Spleen (tissue), 11 donors: ENCODE measurements around the gene ST8SIA6. TPM values are rescaled to one million over a fixed set of nuclear protein-coding genes. Genes with fewer than 3 reads are reported as not detected.

Experiments used
- DNase-seq: peaks from one replicate; pipeline ENCODE4 v3.0.0-alpha.2; 2020
- H3K27ac ChIP-seq, 8 donors: fragments of 200-600 bp; sonication (generic) in 7 of 8; 1 replicate in 4 of 8; 2 replicates in 4 of 8; pipeline versions ENCODE4 v1.5.0 to v1.8.0; 2016 to 2021; ENCODE audit warnings: inconsistent platforms in 4 of 8, mild to moderate bottlenecking in 4 of 8, moderate library complexity in 1 of 8
- H3K27me3 ChIP-seq, 7 donors: fragments of 200-600 bp; sonication (generic) in 6 of 7; replicated peaks in 1 of 7; 1 replicate in 4 of 7; 2 replicates in 3 of 7; pipeline versions ENCODE4 v1.5.0 to v1.8.0; 2016 to 2021; ENCODE audit warnings: inconsistent platforms in 3 of 7, mild to moderate bottlenecking in 1 of 7
- H3K36me3 ChIP-seq, 6 donors: fragments of 200-600 bp; sonication (generic) in 5 of 6; 1 replicate in 4 of 6; 2 replicates in 2 of 6; pipeline versions ENCODE4 v1.5.0 to v1.8.0; 2016 to 2021; ENCODE audit warnings: inconsistent platforms in 2 of 6
- H3K4me1 ChIP-seq, 6 donors: fragments of 200-600 bp; sonication (generic) in 5 of 6; 1 replicate in 3 of 6; 2 replicates in 3 of 6; pipeline versions ENCODE4 v1.5.0 to v1.8.0; 2016 to 2021; ENCODE audit warnings: inconsistent platforms in 3 of 6
- H3K4me3 ChIP-seq, 8 donors: fragments of 200-600 bp; sonication (generic) in 7 of 8; 1 replicate in 4 of 8; 2 replicates in 4 of 8; pipeline versions ENCODE4 v1.5.0 to v1.8.0; 2016 to 2021; ENCODE audit warnings: inconsistent platforms in 4 of 8, mild to moderate bottlenecking in 4 of 8, moderate library complexity in 2 of 8
- H3K9me3 ChIP-seq, 8 donors: fragments of 200-600 bp; sonication (generic) in 7 of 8; 1 replicate in 4 of 8; 2 replicates in 4 of 8; pipeline versions ENCODE4 v1.5.0 to v1.8.0; 2016 to 2021; ENCODE audit warnings: inconsistent platforms in 4 of 8
- POLR2A ChIP-seq, 3 donors: fragments of 450-650 bp; IDR thresholded peaks; one replicate each; pipeline ENCODE4 v1.5.1; 2017; ENCODE audit warnings: antibody characterized with exemption in 3 of 3, mild to moderate bottlenecking in 1 of 3
- POLR2AphosphoS5 ChIP-seq, 3 donors: sonication (generic); formaldehyde crosslinking; IDR thresholded peaks; one replicate each; pipeline ENCODE4 v1.5.1; 2017; ENCODE audit warnings: antibody characterized with exemption in 3 of 3
- WGBS, 5 donors: extraction: QIAGEN DNeasy Blood & Tissue Kit in 3 of 5; methylation state at CpG; one replicate each; pipeline versions ENCODE4 v1.1.5 to v1.1.7; 2013 to 2018; 5-methylcytosine and 5-hydroxymethylcytosine counted together
- intact Hi-C: fragments of 100-400 bp; cut with DNase I; formaldehyde crosslinking; loops from one replicate; pipeline ENCODE4 v1.15.0; 2023; ENCODE audit warnings: low total_unique reads
- polyA plus RNA-seq, 3 donors: library from polyadenylated mRNA; stranded (reverse); fragments of 200-250 nt; gene quantifications; one replicate each; pipeline ENCODE4 v1.2.1, GENCODE V29; 2013
- total RNA-seq, 7 donors: library from RNA; depleted of rRNA in 3 of 7; stranded (reverse); fragments of >200 nt in 3 of 7; fragmentation: NEBNext Ultra II Directional in 4 of 7; extraction: Animal tissue kit (Norgen Biotek cat#: 25700) in 4 of 7; gene quantifications; one replicate each; pipeline versions ENCODE4 v1.1.0 to v1.2.1, GENCODE V29; 2016 to 2021
- TF ChIP-seq, protein P1 (sequence below), 11 experiments: fragments of 200-600 bp in 7 of 11; fragments of 450-650 bp in 4 of 11; sonication (generic) in 4 of 11; IDR thresholded peaks in 8 of 11; conservative IDR thresholded peaks in 3 of 11; 1 replicate in 7 of 11; 2 replicates in 4 of 11; pipeline versions ENCODE4 v1.4.0 to v1.8.0; 2016 to 2021; ENCODE audit warnings: antibody characterized with exemption in 11 of 11, inconsistent platforms in 4 of 11, mild to moderate bottlenecking in 1 of 11
- donor health status: healthy with polysubstance abuse.
- donor health status: DM: no; HTN: no; CAD: no; lungs with moderate emphysema.
- donor health status: DM: no; HTN: no; CAD: no.
- donor health status: Bipolar disorder and iron deficiency.
- donor health status: healthy.
- donor health status: DM: no; HTN: no; CAD: no.
- donor health status: DM: yes; HTN: yes; CAD: no.

The ST8SIA6 gene
- total and polyA plus RNA-seq, 10 donors = 0.02 to 1.2 (median 1.0) TPM; not detected in 3

GRCh38 chr10:17289763-17290162, 164.6 kb downstream of the ST8SIA6 start:
- no peaks in the 10 kb centered on the region for H3K9me3 ChIP-seq
- TF ChIP-seq POLR2A (IDR thresholded peaks at IDR 0.05) (no peak), POLR2AphosphoS5 (IDR thresholded peaks at IDR 0.05) (no peak)
- TF ChIP-seq, protein P1, sequence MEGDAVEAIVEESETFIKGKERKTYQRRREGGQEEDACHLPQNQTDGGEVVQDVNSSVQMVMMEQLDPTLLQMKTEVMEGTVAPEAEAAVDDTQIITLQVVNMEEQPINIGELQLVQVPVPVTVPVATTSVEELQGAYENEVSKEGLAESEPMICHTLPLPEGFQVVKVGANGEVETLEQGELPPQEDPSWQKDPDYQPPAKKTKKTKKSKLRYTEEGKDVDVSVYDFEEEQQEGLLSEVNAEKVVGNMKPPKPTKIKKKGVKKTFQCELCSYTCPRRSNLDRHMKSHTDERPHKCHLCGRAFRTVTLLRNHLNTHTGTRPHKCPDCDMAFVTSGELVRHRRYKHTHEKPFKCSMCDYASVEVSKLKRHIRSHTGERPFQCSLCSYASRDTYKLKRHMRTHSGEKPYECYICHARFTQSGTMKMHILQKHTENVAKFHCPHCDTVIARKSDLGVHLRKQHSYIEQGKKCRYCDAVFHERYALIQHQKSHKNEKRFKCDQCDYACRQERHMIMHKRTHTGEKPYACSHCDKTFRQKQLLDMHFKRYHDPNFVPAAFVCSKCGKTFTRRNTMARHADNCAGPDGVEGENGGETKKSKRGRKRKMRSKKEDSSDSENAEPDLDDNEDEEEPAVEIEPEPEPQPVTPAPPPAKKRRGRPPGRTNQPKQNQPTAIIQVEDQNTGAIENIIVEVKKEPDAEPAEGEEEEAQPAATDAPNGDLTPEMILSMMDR (IDR thresholded peaks at IDR 0.05 in 8 of 11, conservative IDR thresholded peaks at IDR 0.05 in 3 of 11) = no peak
- no peak overlapping the region for H3K27ac ChIP-seq
- H3K36me3 ChIP-seq = no peaks in the 10 kb centered on the region
- intact Hi-C loops = no loop called here
- H3K27me3 ChIP-seq = peaks cover 0 to 17% (median 0%) of the 10 kb centered on the region in 7 donors
- 92 to 96% (median 93%) methylated on average over 12 of the region's 12 CpGs for WGBS, 5 donors
- no peak for DNase-seq
- H3K4me1 ChIP-seq = no peaks in the 10 kb centered on the region
- H3K4me3 ChIP-seq = no peak overlapping the region

DNA sequence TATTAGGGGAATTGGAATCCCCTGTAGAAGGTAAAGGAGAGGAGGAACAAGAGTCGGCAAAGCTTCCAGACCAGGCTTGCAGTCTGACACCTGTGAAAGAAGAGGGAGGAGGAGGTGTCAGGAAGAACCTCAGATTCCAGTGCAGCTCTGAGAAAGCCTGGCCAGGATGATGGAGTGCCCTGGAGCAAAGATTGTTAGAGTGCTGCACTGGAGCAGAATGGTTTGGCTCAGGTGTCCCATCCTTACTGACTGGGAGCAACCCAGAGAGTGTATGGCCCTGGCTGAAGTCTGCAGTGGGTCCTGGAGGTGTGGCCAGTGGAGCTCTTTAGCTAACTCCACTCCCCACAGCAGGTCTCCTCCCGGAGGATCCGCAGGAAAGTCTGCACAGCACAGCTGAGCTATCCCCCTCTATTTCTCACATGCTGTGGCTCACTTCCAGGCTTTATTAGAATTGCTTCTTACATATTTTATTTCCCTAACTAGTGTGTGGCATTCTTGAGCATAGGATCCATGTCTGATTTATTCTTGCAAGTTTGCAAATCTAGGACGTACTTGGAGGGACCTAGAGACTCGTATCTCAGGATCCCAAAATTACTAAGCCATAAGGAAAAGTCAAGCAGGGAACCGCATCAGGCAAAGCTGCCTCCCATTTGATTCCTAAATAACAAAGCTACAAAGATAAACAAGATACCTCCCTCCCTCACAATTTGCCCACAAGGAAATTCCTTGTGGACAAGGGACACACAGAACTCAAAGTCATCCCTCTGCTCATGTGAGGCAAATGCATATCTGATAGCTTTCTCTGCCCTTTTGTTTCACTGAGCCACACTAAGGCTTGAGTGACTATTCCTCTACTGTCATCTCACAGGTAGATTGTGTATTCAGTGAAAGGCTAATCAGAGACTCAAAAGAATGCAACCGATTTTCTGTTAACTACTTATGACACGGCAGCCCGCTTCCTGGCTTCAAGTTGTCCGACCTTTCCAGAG, 167.5 kb downstream of the ST8SIA6 start:
- no peaks in the 10 kb centered on the region for H3K4me1 ChIP-seq
- H3K36me3 ChIP-seq = no peaks in the 10 kb centered on the region
- DNase-seq = no peak
- H3K27ac ChIP-seq = no peak overlapping the region
- intact Hi-C loops = no loop called here
- H3K4me3 ChIP-seq = no peak overlapping the region
- WGBS, 5 donors = 77 to 81% (median 78%) methylated on average over 10 of the region's 10 CpGs
- TF ChIP-seq, protein P1 (IDR thresholded peaks at IDR 0.05 in 8 of 11, conservative IDR thresholded peaks at IDR 0.05 in 3 of 11) = no peak
- no peak for TF ChIP-seq POLR2AphosphoS5 (IDR thresholded peaks at IDR 0.05)
- no peak for TF ChIP-seq POLR2A (IDR thresholded peaks at IDR 0.05)
- peaks cover 0 to 17% (median 0%) of the 10 kb centered on the region in 7 donors for H3K27me3 ChIP-seq
- peaks cover 0 to 23% (median 18%) of the 10 kb centered on the region in 8 donors for H3K9me3 ChIP-seq

DNA sequence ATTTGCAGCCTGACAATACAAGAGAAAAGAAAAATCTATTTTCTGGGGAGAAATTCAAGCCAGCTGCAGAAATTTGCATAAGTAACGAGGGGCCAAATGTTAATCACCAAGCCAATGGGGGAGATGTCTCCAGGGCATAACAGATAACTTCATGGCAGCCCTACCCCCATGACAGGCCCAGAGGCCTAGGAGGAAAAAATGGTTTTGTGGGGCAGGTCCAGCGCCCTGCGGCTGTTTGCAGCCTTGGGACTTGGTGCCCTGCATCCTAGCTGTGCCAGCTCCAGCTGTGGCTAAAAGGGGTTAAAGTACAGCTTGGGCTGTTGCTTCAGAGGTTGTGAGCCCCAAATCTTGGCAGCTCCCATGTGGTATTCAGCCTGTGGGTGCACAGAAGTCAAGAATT, 172.1 kb downstream of the ST8SIA6 start:
- H3K4me1 ChIP-seq = no peaks in the 10 kb centered on the region
- intact Hi-C loops = no loop called here
- H3K27me3 ChIP-seq = peaks cover 0 to 3% (median 0%) of the 10 kb centered on the region in 7 donors
- H3K4me3 ChIP-seq = no peak overlapping the region
- H3K36me3 ChIP-seq = no peaks in the 10 kb centered on the region
- H3K9me3 ChIP-seq = peaks cover 0 to 30% (median 22%) of the 10 kb centered on the region in 8 donors
- no peak for DNase-seq
- no peak overlapping the region for H3K27ac ChIP-seq
- 71 to 92% (median 87%) methylated on average over 3 of the region's 3 CpGs for WGBS, 5 donors
- TF ChIP-seq POLR2AphosphoS5 (IDR thresholded peaks at IDR 0.05) (no peak), POLR2A (IDR thresholded peaks at IDR 0.05) (no peak)
- TF ChIP-seq, protein P1 (IDR thresholded peaks at IDR 0.05 in 8 of 11, conservative IDR thresholded peaks at IDR 0.05 in 3 of 11) = no peak

GRCh38 chr10:17278607-17279240, 175.7 kb downstream of the ST8SIA6 start:
- Histone ChIP-seq H3K4me3 (no peak overlapping the region), H3K4me1 (no peaks in the 10 kb centered on the region), H3K27ac (no peak overlapping the region), H3K27me3 (no peaks in the 10 kb centered on the region), H3K36me3 (no peaks in the 10 kb centered on the region), H3K9me3 (peaks cover 0 to 40% (median 26%) of the 10 kb centered on the region in 8 donors)
- 73 to 89% (median 84%) methylated on average over 4 of the region's 4 CpGs for WGBS, 5 donors
- TF ChIP-seq POLR2AphosphoS5 (IDR thresholded peaks at IDR 0.05) = no peak
- TF ChIP-seq, protein P1 (IDR thresholded peaks at IDR 0.05 in 8 of 11, conservative IDR thresholded peaks at IDR 0.05 in 3 of 11) = no peak
- no peak for TF ChIP-seq POLR2A (IDR thresholded peaks at IDR 0.05)
- intact Hi-C loops = no loop called here
- DNase-seq = no peak
